Cardiac fibroblast (primary cell): Measurements from ENCODE around the gene MACROD2.

Experiments used
- DNase-seq, 2 donors: peaks; one replicate each; pipeline versions ENCODE4 v3.0.0 to v3.0.0-alpha.2; 2010; ENCODE audit warnings: low read depth in 2 of 2
- H3K4me3 ChIP-seq, 2 donors: replicated peaks in 1 of 2; 1 replicate in 1 of 2; 2 replicates in 1 of 2; pipeline ENCODE4 v1.5.1; 2011; ENCODE audit warnings: low read depth in 2 of 2, low read length in 2 of 2, mild to moderate bottlenecking in 2 of 2, moderate library complexity in 1 of 2
- TF ChIP-seq, protein P1 (sequence below): IDR thresholded peaks from one replicate; pipeline ENCODE4 v1.5.1; 2011; ENCODE audit warnings: low read depth, mild to moderate bottlenecking, low read length, inconsistent platforms

Gene MACROD2

GRCh38 chr20:14951707-14952418, 956.5 kb downstream of the MACROD2 start:
- TF ChIP-seq, protein P1, sequence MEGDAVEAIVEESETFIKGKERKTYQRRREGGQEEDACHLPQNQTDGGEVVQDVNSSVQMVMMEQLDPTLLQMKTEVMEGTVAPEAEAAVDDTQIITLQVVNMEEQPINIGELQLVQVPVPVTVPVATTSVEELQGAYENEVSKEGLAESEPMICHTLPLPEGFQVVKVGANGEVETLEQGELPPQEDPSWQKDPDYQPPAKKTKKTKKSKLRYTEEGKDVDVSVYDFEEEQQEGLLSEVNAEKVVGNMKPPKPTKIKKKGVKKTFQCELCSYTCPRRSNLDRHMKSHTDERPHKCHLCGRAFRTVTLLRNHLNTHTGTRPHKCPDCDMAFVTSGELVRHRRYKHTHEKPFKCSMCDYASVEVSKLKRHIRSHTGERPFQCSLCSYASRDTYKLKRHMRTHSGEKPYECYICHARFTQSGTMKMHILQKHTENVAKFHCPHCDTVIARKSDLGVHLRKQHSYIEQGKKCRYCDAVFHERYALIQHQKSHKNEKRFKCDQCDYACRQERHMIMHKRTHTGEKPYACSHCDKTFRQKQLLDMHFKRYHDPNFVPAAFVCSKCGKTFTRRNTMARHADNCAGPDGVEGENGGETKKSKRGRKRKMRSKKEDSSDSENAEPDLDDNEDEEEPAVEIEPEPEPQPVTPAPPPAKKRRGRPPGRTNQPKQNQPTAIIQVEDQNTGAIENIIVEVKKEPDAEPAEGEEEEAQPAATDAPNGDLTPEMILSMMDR = no peak
- DNase-seq = peak in 1 of 2 donors; percentile 35
- no peak overlapping the region for H3K4me3 ChIP-seq

GRCh38 chr20:14953736-14954135, 958.4 kb downstream of the MACROD2 start:
- TF ChIP-seq, protein P1 = no peak
- DNase-seq = no peak
- no peak overlapping the region for H3K4me3 ChIP-seq

- TF ChIP-seq, protein P1 = no peak
- DNase-seq = no peak
- no peak overlapping the region for H3K4me3 ChIP-seq
Measured at GRCh38 chr20:14955399-14955798, 960.1 kb downstream of the MACROD2 start.

DNA sequence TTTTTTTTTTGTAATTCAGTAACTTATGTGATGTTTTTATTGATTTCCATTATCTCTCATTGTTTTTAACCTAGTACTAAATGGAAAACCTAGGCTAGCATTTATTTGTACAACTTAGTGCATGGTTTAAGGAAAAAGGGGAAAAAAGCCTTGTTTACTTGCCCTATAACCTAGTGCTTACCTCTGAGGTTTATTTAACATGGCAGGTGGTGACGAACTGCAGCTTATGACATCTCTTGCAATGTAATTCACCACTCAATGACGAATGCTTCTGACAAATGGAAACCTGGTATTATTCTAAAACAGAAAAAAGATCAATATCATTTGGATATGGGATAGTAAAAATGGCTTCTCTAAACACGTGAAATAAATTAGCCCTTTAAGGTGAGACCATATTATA, 960.7 kb downstream of the MACROD2 start:
- TF ChIP-seq, protein P1 = no peak
- DNase-seq = no peak
- H3K4me3 ChIP-seq = no peak overlapping the region

- DNase-seq = no peak
- TF ChIP-seq, protein P1 = no peak
- H3K4me3 ChIP-seq = no peak overlapping the region
Measured at GRCh38 chr20:14956538-14956937, 961.2 kb downstream of the MACROD2 start.

DNA sequence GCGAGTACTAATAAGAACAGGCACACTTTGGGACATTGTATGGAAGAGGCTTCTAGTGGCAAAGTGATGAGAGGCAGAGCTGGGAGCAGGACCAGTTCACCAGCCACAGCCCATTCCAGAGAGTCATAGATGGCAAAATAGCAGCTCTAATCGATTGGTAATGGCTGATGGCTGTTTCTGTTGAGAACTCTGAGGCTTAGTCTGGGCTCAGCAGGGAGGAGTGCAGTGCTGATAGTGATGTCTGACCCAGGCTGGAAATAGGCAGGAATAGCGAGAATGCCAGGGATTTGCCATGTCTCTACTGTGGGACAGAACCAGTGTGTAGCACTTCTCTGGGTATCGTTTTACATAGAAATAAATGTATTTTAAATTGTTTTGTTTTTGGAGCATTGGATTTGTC, 962.1 kb downstream of the MACROD2 start:
- DNase-seq = no peak
- TF ChIP-seq, protein P1 = no peak
- H3K4me3 ChIP-seq = no peak overlapping the region

GRCh38 chr20:14958626-14959025, 963.3 kb downstream of the MACROD2 start:
- TF ChIP-seq, protein P1 = no peak
- no peak for DNase-seq
- H3K4me3 ChIP-seq = no peak overlapping the region
